Glomerular visceral epithelial cell (primary cell): ENCODE measurements around the gene SGPP1.
"Not testable (repeated sequence)": the region's sequence is repeated elsewhere in the genome, so short reads cannot be mapped to it uniquely, and the experiment has no call there.

Source experiments
- DNase-seq: peaks from one replicate; pipeline ENCODE4 v3.0.0-alpha.2; 2016; ENCODE audit errors: extremely low spot score

SGPP1 gene

GRCh38 chr14:63638493-63638892 is 89.4 kb downstream of the SGPP1 start:
- no peak for DNase-seq

DNA sequence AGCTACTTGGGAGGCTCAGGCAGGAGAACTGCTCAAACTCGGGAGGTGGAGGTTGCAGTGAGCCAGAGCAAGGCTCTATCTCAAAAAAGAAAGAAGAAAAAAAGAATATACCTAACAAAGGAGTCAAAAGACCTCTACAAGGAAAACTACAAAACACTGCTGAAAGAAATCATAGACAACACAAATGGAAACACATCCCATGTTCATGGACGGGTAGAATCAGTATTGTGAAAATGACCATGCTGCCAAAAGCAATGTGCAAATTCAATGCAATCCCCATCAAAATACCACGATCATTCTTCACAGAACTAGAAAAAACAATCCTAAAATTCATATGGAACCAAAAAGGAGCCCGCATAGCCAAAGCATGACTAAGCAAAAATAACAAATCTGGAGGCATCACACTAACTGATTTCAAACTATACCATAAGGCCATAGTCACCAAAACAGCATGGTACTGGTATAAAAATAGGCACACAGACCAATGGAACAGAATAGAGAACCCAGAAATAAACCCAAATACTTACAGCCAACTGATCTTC is 91.7 kb downstream of the SGPP1 start:
- not testable (repeated sequence) for DNase-seq
